Measurements from ENCODE around the gene NRG2. TPM values are rescaled to one million over a fixed set of nuclear protein-coding genes. Genes with fewer than 3 reads are reported as not detected.

The NRG2 gene
- total RNA-seq, 4 donors from 2014 or later = 4.5 to 7.0 (median 5.4) TPM

GRCh38 chr5:140018517-140018916, 24.6 kb downstream of the NRG2 start:
- no peaks in the 10 kb centered on the region for H3K9me3 ChIP-seq
- no peak overlapping the region for H3K27ac ChIP-seq
- TF ChIP-seq EP300 (IDR thresholded peaks at IDR 0.05) = no peak
- TF ChIP-seq CTCF (IDR thresholded peaks at IDR 0.05) = no peak
- TF ChIP-seq POLR2AphosphoS5 (IDR thresholded peaks at IDR 0.05) = no peak
- TF ChIP-seq POLR2A (IDR thresholded peaks at IDR 0.05) = no peak
- peaks cover 2% of the 10 kb centered on the region for H3K27me3 ChIP-seq
- H3K36me3 ChIP-seq = no peaks in the 10 kb centered on the region
- no peaks in the 10 kb centered on the region for H3K4me1 ChIP-seq
- DNase-seq (ENCODE audit: low spot score in 2 of 2) = no peak
- WGBS = 85% methylated on average over 7 of the region's 7 CpGs
- no peak overlapping the region for H3K4me3 ChIP-seq

GRCh38 chr5:140018096-140018481, 25.0 kb downstream of the NRG2 start:
- Histone ChIP-seq H3K27me3 (peaks cover 2% of the 10 kb centered on the region), H3K36me3 (no peaks in the 10 kb centered on the region), H3K4me3 (no peak overlapping the region), H3K4me1 (no peaks in the 10 kb centered on the region), H3K9me3 (no peaks in the 10 kb centered on the region), H3K27ac (no peak overlapping the region)
- WGBS = 90% methylated on average over 8 of the region's 8 CpGs
- no peak for DNase-seq (ENCODE audit: low spot score in 2 of 2)
- no peak for TF ChIP-seq CTCF (IDR thresholded peaks at IDR 0.05)
- no peak for TF ChIP-seq POLR2AphosphoS5 (IDR thresholded peaks at IDR 0.05)
- TF ChIP-seq POLR2A (IDR thresholded peaks at IDR 0.05) = no peak
- TF ChIP-seq EP300 (IDR thresholded peaks at IDR 0.05) = no peak

- H3K27me3 ChIP-seq = peaks cover 3% of the 10 kb centered on the region
- no peaks in the 10 kb centered on the region for H3K4me1 ChIP-seq
- H3K4me3 ChIP-seq = no peak overlapping the region
- no peaks in the 10 kb centered on the region for H3K36me3 ChIP-seq
- TF ChIP-seq POLR2A (IDR thresholded peaks at IDR 0.05) (no peak), POLR2AphosphoS5 (IDR thresholded peaks at IDR 0.05) (no peak), EP300 (IDR thresholded peaks at IDR 0.05) (no peak), CTCF (IDR thresholded peaks at IDR 0.05) (no peak)
- H3K9me3 ChIP-seq = no peaks in the 10 kb centered on the region
- no peak overlapping the region for H3K27ac ChIP-seq
- WGBS = 87% methylated on average over 9 of the region's 9 CpGs
- DNase-seq (ENCODE audit: low spot score in 2 of 2) = no peak
These were observed 25.6 kb downstream of the NRG2 start for GRCh38 chr5:140017397-140018095.

- no peak for DNase-seq (ENCODE audit: low spot score in 2 of 2)
- H3K27ac ChIP-seq = no peak overlapping the region
- no peaks in the 10 kb centered on the region for H3K36me3 ChIP-seq
- H3K27me3 ChIP-seq = peaks cover 9% of the 10 kb centered on the region
- no peak overlapping the region for H3K4me3 ChIP-seq
- no peaks in the 10 kb centered on the region for H3K4me1 ChIP-seq
- no peaks in the 10 kb centered on the region for H3K9me3 ChIP-seq
- WGBS = 81% methylated on average over 5 of the region's 5 CpGs
- TF ChIP-seq POLR2A (IDR thresholded peaks at IDR 0.05) (no peak), CTCF (IDR thresholded peaks at IDR 0.05) (no peak), POLR2AphosphoS5 (IDR thresholded peaks at IDR 0.05) (no peak), EP300 (IDR thresholded peaks at IDR 0.05) (no peak)
These were observed 27.4 kb downstream of the NRG2 start for GRCh38 chr5:140015706-140016105.

- 100% methylated on average over 2 of the region's 2 CpGs for WGBS
- no peak for TF ChIP-seq EP300 (IDR thresholded peaks at IDR 0.05)
- TF ChIP-seq POLR2AphosphoS5 (IDR thresholded peaks at IDR 0.05) = no peak
- no peak for TF ChIP-seq POLR2A (IDR thresholded peaks at IDR 0.05)
- TF ChIP-seq CTCF (IDR thresholded peaks at IDR 0.05) = no peak
- H3K27ac ChIP-seq = no peak overlapping the region
- H3K4me1 ChIP-seq = no peaks in the 10 kb centered on the region
- H3K36me3 ChIP-seq = no peaks in the 10 kb centered on the region
- no peak overlapping the region for H3K4me3 ChIP-seq
- H3K9me3 ChIP-seq = no peaks in the 10 kb centered on the region
- H3K27me3 ChIP-seq = peaks cover 9% of the 10 kb centered on the region
- no peak for DNase-seq (ENCODE audit: low spot score in 2 of 2)
These were observed 28.3 kb downstream of the NRG2 start for GRCh38 chr5:140014751-140015150.
